ENCODE measurements around the gene ARPP21.
A peak's percentile ranks its signal among the peaks of the same experiment; 100 is the strongest.

ARPP21 gene

DNA sequence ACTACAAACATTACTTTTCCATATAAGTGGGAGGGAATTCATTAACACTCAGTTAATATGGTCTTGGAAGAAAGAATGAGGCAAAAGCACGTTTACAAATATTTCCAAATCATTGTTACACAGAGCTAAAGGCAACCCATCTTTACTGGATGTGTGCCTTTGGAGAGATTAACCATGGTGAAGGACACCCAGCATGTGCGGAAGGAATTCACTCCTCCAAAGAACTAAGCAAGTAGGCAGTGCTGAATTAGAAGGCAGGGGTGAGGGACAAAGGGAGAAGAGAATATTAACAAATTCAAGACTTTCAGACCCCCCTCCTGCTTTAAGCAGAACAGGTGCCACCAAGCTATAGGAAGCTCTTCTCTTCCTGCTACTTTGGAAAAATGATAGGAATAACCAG lies 10.1 kb downstream of the ARPP21 start:
- no peak for DNase-seq (ENCODE audit: low read depth)
- TF ChIP-seq, protein P1, sequence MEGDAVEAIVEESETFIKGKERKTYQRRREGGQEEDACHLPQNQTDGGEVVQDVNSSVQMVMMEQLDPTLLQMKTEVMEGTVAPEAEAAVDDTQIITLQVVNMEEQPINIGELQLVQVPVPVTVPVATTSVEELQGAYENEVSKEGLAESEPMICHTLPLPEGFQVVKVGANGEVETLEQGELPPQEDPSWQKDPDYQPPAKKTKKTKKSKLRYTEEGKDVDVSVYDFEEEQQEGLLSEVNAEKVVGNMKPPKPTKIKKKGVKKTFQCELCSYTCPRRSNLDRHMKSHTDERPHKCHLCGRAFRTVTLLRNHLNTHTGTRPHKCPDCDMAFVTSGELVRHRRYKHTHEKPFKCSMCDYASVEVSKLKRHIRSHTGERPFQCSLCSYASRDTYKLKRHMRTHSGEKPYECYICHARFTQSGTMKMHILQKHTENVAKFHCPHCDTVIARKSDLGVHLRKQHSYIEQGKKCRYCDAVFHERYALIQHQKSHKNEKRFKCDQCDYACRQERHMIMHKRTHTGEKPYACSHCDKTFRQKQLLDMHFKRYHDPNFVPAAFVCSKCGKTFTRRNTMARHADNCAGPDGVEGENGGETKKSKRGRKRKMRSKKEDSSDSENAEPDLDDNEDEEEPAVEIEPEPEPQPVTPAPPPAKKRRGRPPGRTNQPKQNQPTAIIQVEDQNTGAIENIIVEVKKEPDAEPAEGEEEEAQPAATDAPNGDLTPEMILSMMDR (conservative IDR thresholded peaks at IDR 0.05; ENCODE audit: low read depth, low read length), result no peak
- no peak overlapping the region for H3K4me3 ChIP-seq (ENCODE audit: low read depth, low read length)

DNA sequence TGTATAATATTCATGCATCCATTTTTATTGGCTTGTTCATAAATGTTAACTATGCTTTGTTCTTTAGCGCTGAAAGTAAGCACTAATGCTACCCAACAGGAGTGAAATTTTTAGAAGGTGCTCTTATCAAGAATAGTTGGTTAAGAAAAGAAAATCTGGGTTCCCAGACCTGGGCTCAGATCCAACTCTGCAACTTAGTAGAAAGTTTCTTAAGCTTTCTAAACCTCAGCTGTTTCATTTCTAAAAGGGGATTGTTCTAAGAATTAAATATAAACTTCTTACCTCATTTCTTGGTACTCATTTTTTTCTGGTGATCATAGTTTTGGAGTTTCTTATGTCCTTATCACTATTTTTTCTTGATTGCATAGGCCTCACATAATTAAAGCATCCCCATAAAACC lies 12.1 kb downstream of the ARPP21 start:
- DNase-seq (ENCODE audit: low read depth), result peak; percentile 46
- TF ChIP-seq, protein P1 (conservative IDR thresholded peaks at IDR 0.05; ENCODE audit: low read depth, low read length), result no peak
- no peak overlapping the region for H3K4me3 ChIP-seq (ENCODE audit: low read depth, low read length)

DNA sequence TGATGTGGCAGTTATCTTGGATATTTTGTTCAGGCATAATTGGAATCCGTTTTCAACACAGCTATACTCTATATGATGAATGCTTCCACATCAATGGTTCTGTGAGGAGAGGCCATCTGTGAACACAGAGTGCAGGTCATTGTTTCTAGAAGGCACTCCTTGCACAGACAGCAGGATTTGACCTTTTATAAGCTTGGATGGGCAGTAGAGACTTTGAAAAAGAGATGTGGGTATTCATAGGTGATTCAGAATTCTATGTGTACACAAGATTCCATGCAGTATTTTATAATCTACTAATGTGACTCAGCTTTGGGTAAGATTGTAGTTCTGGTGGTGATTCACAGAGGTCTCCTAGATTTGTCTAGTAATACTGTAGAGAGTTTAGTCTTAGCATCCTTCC lies 12.5 kb downstream of the ARPP21 start:
- TF ChIP-seq, protein P1 (conservative IDR thresholded peaks at IDR 0.05; ENCODE audit: low read depth, low read length), result no peak
- no peak for DNase-seq (ENCODE audit: low read depth)
- H3K4me3 ChIP-seq (ENCODE audit: low read depth, low read length), result no peak overlapping the region

DNA sequence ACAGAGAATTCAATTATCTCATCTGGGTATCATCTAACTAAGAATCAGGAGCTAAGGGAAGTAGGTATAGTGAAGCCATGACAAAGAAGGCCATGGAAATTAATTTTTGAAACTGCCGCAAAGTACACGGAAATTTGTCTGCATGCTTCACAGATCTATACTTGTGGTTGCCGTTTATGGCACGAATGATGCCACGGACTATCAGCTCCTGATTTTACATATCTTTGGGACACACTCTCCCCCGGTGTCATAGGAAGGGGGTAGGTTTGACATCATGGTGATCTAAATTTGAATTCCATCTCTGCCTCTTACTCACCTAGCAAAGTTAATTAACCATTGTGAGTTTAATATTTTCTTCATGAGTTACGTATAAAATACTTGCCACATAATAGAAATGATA lies 14.0 kb downstream of the ARPP21 start:
- TF ChIP-seq, protein P1 (conservative IDR thresholded peaks at IDR 0.05; ENCODE audit: low read depth, low read length), result no peak
- no peak for DNase-seq (ENCODE audit: low read depth)
- no peak overlapping the region for H3K4me3 ChIP-seq (ENCODE audit: low read depth, low read length)

DNA sequence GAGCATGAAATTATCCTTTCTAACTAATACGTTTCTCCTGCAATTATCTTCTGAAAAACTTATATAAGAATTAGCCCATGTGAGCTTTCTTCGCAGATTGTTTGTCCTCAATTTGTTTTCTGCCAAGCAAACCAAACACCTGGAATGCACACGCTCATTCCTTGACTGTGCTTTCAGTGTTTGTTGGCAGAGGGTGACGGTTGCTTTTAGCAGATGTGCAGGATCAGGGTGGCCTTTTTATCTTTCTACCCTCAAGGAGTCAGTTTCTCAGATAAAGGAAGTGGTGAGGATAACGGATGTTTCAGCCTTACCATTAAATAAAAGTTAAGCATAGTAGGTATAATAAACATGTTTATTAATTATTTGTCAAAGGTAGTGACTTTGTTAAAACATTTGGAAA lies 15.2 kb downstream of the ARPP21 start:
- DNase-seq (ENCODE audit: low read depth), result no peak
- H3K4me3 ChIP-seq (ENCODE audit: low read depth, low read length), result no peak overlapping the region
- TF ChIP-seq, protein P1 (conservative IDR thresholded peaks at IDR 0.05; ENCODE audit: low read depth, low read length), result no peak

DNA sequence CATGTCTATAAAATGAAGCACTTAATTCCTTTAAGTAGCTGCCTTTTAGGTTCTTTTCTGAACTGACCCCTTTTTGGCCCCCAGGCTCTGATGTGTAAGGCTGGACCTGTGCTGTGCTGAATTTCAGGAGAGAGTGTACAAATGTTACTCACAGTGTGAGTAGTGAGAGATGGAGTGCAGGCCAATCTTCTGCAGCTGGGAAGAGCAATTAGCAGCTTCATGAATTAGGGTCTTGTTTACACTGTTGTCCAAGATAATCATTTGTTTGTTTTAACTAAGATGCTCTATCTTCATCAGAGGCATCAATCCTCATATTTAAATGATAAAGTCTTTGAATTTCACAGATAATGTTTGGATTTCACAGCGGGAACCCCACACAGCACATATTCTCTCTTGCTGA lies 19.4 kb downstream of the ARPP21 start:
- DNase-seq (ENCODE audit: low read depth), result no peak
- TF ChIP-seq, protein P1 (conservative IDR thresholded peaks at IDR 0.05; ENCODE audit: low read depth, low read length), result no peak
- no peak overlapping the region for H3K4me3 ChIP-seq (ENCODE audit: low read depth, low read length)

DNA sequence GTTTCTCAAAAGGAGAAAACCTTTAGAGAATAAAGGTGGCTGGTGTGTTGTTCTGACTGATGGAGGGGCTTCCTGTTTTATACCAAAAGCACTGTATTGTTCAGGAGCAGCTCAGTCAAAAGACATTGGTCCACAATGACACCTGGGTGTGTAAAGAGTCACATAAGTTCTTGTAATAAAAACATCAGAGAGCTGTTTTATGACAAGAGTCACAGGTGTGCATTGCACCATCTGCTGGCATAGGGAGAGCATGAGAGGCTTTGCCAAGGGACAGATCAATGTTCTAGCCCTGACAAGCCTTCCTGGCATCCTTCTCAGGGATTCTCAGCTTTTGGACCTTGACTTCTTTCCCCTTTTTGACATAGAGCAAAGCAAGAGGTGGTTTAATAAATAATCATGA lies 20.4 kb downstream of the ARPP21 start:
- TF ChIP-seq, protein P1 (conservative IDR thresholded peaks at IDR 0.05; ENCODE audit: low read depth, low read length), result peak; percentile 41
- H3K4me3 ChIP-seq (ENCODE audit: low read depth, low read length), result no peak overlapping the region
- no peak for DNase-seq (ENCODE audit: low read depth)

All from choroid plexus epithelial cell (primary cell).